C4-2B (cell line): ENCODE results near the gene DGKI.

ENCODE experiments used
- ZFX ChIP-seq: fragments of 450-650 bp; IDR thresholded peaks from 2 replicates; pipeline ENCODE4 v1.6.1; 2017
- TF ChIP-seq, protein P1 (sequence below): fragments of 450-650 bp; conservative IDR thresholded peaks from 2 replicates; pipeline ENCODE4 v1.5.1; 2017; ENCODE audit warnings: mild to moderate bottlenecking

DNA sequence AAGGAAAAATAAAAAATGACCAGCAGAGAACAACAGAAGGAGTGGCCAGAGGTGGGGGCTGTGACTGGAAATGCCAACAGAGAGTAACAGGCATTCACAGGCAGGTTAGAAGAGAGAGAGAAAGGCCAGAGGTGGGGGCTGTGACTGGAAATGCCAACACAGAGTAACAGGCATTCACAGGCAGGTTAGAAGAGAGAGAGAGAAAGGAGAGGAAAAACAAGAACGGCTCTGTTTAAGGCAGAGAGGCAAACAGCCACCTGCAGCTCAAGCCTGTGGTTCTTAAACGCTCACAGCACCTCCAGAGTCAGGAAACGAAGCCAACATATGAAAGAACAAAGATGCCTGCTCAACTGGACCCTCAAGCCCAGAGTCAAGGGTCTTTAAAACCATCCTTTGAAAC, 39.5 kb upstream of the DGKI start:
- TF ChIP-seq, protein P1, sequence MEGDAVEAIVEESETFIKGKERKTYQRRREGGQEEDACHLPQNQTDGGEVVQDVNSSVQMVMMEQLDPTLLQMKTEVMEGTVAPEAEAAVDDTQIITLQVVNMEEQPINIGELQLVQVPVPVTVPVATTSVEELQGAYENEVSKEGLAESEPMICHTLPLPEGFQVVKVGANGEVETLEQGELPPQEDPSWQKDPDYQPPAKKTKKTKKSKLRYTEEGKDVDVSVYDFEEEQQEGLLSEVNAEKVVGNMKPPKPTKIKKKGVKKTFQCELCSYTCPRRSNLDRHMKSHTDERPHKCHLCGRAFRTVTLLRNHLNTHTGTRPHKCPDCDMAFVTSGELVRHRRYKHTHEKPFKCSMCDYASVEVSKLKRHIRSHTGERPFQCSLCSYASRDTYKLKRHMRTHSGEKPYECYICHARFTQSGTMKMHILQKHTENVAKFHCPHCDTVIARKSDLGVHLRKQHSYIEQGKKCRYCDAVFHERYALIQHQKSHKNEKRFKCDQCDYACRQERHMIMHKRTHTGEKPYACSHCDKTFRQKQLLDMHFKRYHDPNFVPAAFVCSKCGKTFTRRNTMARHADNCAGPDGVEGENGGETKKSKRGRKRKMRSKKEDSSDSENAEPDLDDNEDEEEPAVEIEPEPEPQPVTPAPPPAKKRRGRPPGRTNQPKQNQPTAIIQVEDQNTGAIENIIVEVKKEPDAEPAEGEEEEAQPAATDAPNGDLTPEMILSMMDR: no peak
- no peak for TF ChIP-seq ZFX
